Astrocyte (in vitro differentiated cells and primary cell): ENCODE measurements around the gene COL5A3.

Source experiments
- EZH2 ChIP-seq: IDR thresholded peaks from 2 replicates; pipeline ENCODE4 v1.6.1; 2012; ENCODE audit warnings: mild to moderate bottlenecking, low read length, inconsistent platforms; ENCODE audit not compliant: insufficient read depth
- TF ChIP-seq, protein P1 (sequence below): IDR thresholded peaks from 2 replicates; pipeline ENCODE4 v1.5.1; 2011; ENCODE audit warnings: low read depth, mild to moderate bottlenecking, inconsistent platforms, low read length, moderate library complexity; ENCODE audit not compliant: insufficient read depth

DNA sequence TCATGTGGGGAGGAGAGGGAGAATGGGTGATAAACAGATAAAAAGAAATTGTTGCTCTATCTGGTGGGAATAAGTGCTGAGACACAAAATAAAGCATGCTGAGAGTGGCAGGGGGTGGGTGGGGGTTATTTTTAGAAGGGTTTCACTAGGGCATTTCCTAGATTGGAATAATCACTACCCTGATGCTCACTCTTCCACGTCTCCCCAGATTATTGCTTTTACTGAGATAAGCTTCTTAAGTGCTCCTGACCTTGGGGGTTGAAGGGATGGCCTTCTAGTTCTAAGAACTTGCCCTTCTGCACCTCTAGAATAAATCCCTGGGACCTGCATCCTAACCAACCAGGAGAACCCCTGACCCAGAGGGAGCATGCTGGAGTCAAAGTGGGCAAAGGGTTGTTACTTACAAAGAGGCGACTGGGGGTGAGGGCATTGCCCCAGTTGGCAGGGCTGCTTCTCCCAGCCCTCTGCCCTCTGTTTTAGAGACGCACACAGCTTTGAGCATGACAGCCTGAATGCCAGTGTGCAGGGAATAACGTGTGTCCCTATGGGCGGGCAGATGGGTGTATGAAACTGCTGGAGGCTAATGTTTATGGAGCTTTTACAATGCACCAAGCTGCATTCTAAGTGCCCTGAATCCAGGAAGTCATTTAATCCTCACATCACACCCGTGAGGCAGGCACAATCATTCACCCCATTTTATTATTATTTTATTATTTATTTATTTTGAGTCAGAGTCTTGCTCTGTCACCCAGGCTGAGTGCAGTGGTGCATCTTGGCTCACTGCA lies 3.7 kb upstream of the COL5A3 start:
- TF ChIP-seq, protein P1, sequence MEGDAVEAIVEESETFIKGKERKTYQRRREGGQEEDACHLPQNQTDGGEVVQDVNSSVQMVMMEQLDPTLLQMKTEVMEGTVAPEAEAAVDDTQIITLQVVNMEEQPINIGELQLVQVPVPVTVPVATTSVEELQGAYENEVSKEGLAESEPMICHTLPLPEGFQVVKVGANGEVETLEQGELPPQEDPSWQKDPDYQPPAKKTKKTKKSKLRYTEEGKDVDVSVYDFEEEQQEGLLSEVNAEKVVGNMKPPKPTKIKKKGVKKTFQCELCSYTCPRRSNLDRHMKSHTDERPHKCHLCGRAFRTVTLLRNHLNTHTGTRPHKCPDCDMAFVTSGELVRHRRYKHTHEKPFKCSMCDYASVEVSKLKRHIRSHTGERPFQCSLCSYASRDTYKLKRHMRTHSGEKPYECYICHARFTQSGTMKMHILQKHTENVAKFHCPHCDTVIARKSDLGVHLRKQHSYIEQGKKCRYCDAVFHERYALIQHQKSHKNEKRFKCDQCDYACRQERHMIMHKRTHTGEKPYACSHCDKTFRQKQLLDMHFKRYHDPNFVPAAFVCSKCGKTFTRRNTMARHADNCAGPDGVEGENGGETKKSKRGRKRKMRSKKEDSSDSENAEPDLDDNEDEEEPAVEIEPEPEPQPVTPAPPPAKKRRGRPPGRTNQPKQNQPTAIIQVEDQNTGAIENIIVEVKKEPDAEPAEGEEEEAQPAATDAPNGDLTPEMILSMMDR = no peak
- TF ChIP-seq EZH2 = no peak
